HG02642 (cell line): ENCODE measurements around the gene RSRC1.
"Not testable (repeated sequence)": the region's sequence is repeated elsewhere in the genome, so short reads cannot be mapped to it uniquely, and the experiment has no call there.

Experiments used
- ATAC-seq: cut with Tn5 transposase; IDR thresholded peaks from one replicate; pipeline ENCODE4 v1.9.1; 2021; ENCODE audit warnings: mild to moderate bottlenecking; ENCODE audit not compliant: unreplicated experiment, poor library complexity

RSRC1 gene

GRCh38 chr3:158368271-158368670 is 258.4 kb downstream of the RSRC1 start:
- no peak for ATAC-seq

GRCh38 chr3:158369279-158369678 is 259.4 kb downstream of the RSRC1 start:
- no peak for ATAC-seq

- ATAC-seq: no peak
Measured at GRCh38 chr3:158379517-158379916, 269.6 kb downstream of the RSRC1 start.

- no peak for ATAC-seq
Measured at GRCh38 chr3:158381262-158381868, 271.5 kb downstream of the RSRC1 start.

GRCh38 chr3:158382479-158382878 is 272.6 kb downstream of the RSRC1 start:
- ATAC-seq: no peak

GRCh38 chr3:158384019-158384418 is 274.1 kb downstream of the RSRC1 start:
- ATAC-seq: no peak

- no peak for ATAC-seq
Measured at GRCh38 chr3:158395421-158395820, 285.5 kb downstream of the RSRC1 start.

- ATAC-seq: no peak
Measured at GRCh38 chr3:158402590-158402989, 292.7 kb downstream of the RSRC1 start.

GRCh38 chr3:158403013-158403412 is 293.1 kb downstream of the RSRC1 start:
- ATAC-seq: no peak

GRCh38 chr3:158404131-158404718 is 294.3 kb downstream of the RSRC1 start:
- no peak for ATAC-seq

GRCh38 chr3:158405507-158405906 is 295.6 kb downstream of the RSRC1 start:
- no peak for ATAC-seq

- ATAC-seq: no peak
Measured at GRCh38 chr3:158407844-158408517, 298.1 kb downstream of the RSRC1 start.

- ATAC-seq: not testable (repeated sequence)
Measured at GRCh38 chr3:158408518-158408897, 298.6 kb downstream of the RSRC1 start.

GRCh38 chr3:158418035-158418434 is 308.1 kb downstream of the RSRC1 start:
- no peak for ATAC-seq

GRCh38 chr3:158419820-158420653 is 310.1 kb downstream of the RSRC1 start:
- ATAC-seq: no peak

- peak; percentile 97 for ATAC-seq
Measured at GRCh38 chr3:158420654-158421396, 310.9 kb downstream of the RSRC1 start.

- ATAC-seq: no peak
Measured at GRCh38 chr3:158430448-158430847, 320.6 kb downstream of the RSRC1 start.

GRCh38 chr3:158430968-158431367 is 321.1 kb downstream of the RSRC1 start:
- ATAC-seq: no peak

- no peak for ATAC-seq
Measured at GRCh38 chr3:158431829-158432228, 321.9 kb downstream of the RSRC1 start.

- ATAC-seq: peak; percentile 89
Measured at GRCh38 chr3:158434412-158435038, 324.6 kb downstream of the RSRC1 start.
